K562 (cell line): Measurements from ENCODE around the gene EPHA10. TPM values are rescaled to one million over a fixed set of nuclear protein-coding genes. Genes with fewer than 3 reads are reported as not detected.

Experiments used
- ATAC-seq: fragments of 200-7000 bp; cut with Tn5 transposase; 3 replicates; pipeline ENCODE4 v1.9.1; 2020; ENCODE audit warnings: moderate library complexity
- BruUV-seq: library from RNA; stranded (reverse); fragments of 400-500 nt; replicated peaks from 2 replicates; lab custom pipeline; 2021; lab: Mats Ljungman, UMichigan
- CTCF ChIA-PET: fragments of 300-600 bp; formaldehyde crosslinking; extraction: SDS; loops from one replicate; lab custom pipeline; 2021; ENCODE audit warnings: low intra/inter-chr PET ratio; lab: Yijun Ruan, JAX
- POLR2A ChIA-PET: fragments of 300-600, 350-650 bp; sonication (Branson Sonifier 250); formaldehyde crosslinking; extraction: SDS; loops from one replicate; lab custom pipeline; 2021; ENCODE audit warnings: antibody characterized with exemption, inconsistent platforms; lab: Yijun Ruan, JAX
- DNase-seq, 4 experiments: peaks; one replicate each; pipeline versions ENCODE4 v3.0.0 to v3.0.0-alpha.2; 2011 to 2018; ENCODE audit warnings: low spot score in 3 of 4, mixed read lengths in 3 of 4; ENCODE audit errors: extremely low read depth in 1 of 4
- FAIRE-seq: peaks from 2 replicates; lab custom pipeline; 2011; peaks lifted over from hg19 to GRCh38; lab: Jason Lieb, UNC
- H2AFZ ChIP-seq: 2 replicates; pipeline ENCODE4 v1.6.0; 2011; ENCODE audit warnings: low read depth, low read length, control low read depth, inconsistent platforms
- H3K27ac ChIP-seq: fragments of 200-600 bp; 3 replicates; pipeline ENCODE4 v1.8.0; 2011; ENCODE audit warnings: low read depth, mild to moderate bottlenecking, control low read depth, inconsistent platforms, low read length, moderate library complexity, mixed read lengths; ENCODE audit errors: extremely low read depth
- H3K27me3 ChIP-seq, 2 experiments: fragments of 300-600 bp in 1 of 2; 2 replicates in 1 of 2; 3 replicates in 1 of 2; pipeline versions ENCODE4 v1.6.0 to v1.8.0; 2011; ENCODE audit warnings: inconsistent platforms in 2 of 2, low read length in 2 of 2, mild to moderate bottlenecking in 1 of 2, mixed read lengths in 1 of 2, moderate library complexity in 1 of 2; ENCODE audit not compliant: control insufficient read depth in 2 of 2, insufficient read depth in 2 of 2
- H3K36me3 ChIP-seq: fragments of 300-600 bp; 3 replicates; pipeline ENCODE4 v1.8.0; 2011; ENCODE audit warnings: mild to moderate bottlenecking, low read length, inconsistent platforms; ENCODE audit not compliant: control insufficient read depth, insufficient read depth
- H3K4me1 ChIP-seq, 2 experiments: fragments of 200-600 bp in 1 of 2; replicated peaks in 1 of 2; 2 replicates in 1 of 2; 3 replicates in 1 of 2; pipeline versions ENCODE4 v1.5.1 to v1.8.0; 2011; ENCODE audit warnings: inconsistent platforms in 2 of 2, low read length in 2 of 2, mild to moderate bottlenecking in 1 of 2, mixed read lengths in 1 of 2, moderate library complexity in 1 of 2; ENCODE audit not compliant: control insufficient read depth in 2 of 2, insufficient read depth in 2 of 2
- H3K4me2 ChIP-seq: 2 replicates; pipeline ENCODE4 v1.6.1; 2011; ENCODE audit warnings: low read length, control low read depth, inconsistent platforms, mixed read lengths; ENCODE audit not compliant: insufficient read depth
- H3K4me3 ChIP-seq: fragments of 200-600 bp; sonication (generic), shearing (Covaris generic); 2 replicates; pipeline ENCODE4 v1.5.1; 2016; ENCODE audit warnings: control low read depth, inconsistent platforms
- H3K79me2 ChIP-seq: fragments of 200-600 bp; 3 replicates; pipeline ENCODE4 v1.8.0; 2011; ENCODE audit warnings: low read length, inconsistent platforms; ENCODE audit not compliant: control insufficient read depth, insufficient read depth
- H3K9ac ChIP-seq, 2 experiments: 2 replicates each; pipeline versions ENCODE4 v1.6.0 to v1.6.1; 2011; ENCODE audit warnings: low read depth in 2 of 2, low read length in 2 of 2, control low read depth in 1 of 2, inconsistent platforms in 1 of 2, mild to moderate bottlenecking in 1 of 2, mixed read lengths in 1 of 2; ENCODE audit not compliant: insufficient read depth in 1 of 2
- H3K9me1 ChIP-seq: one replicate; pipeline ENCODE4 v1.6.0; 2011; ENCODE audit warnings: inconsistent platforms, mild to moderate bottlenecking, low read length, moderate library complexity; ENCODE audit not compliant: control insufficient read depth, insufficient read depth
- H3K9me3 ChIP-seq: replicated peaks from 2 replicates; pipeline ENCODE4 v1.5.1; 2011; ENCODE audit warnings: low read depth, low read length, inconsistent platforms; ENCODE audit not compliant: control insufficient read depth, insufficient read depth
- H4K20me1 ChIP-seq: replicated peaks from 2 replicates; pipeline ENCODE4 v1.6.1; 2011; ENCODE audit warnings: low read length, inconsistent platforms, mixed read lengths; ENCODE audit not compliant: control insufficient read depth, insufficient read depth
- SUPT5H ChIP-seq: fragments of 450-650 bp; IDR thresholded peaks from 2 replicates; pipeline ENCODE4 v1.6.1; 2016
- ZBTB26 ChIP-seq: fragments of 450-650 bp; formaldehyde crosslinking; IDR thresholded peaks from 2 replicates; pipeline ENCODE4 v1.4.0; 2022; ENCODE audit warnings: missing genetic modification characterization
- ZBTB7A ChIP-seq: IDR thresholded peaks from 2 replicates; pipeline ENCODE4 v1.6.1; 2011; ENCODE audit warnings: low read depth, mild to moderate bottlenecking, low read length, moderate library complexity, borderline replicate concordance; ENCODE audit not compliant: control insufficient read depth
- ZNF263 ChIP-seq: sonication (generic); formaldehyde crosslinking; IDR thresholded peaks from 2 replicates; pipeline ENCODE4 v1.8.0; 2022; ENCODE audit warnings: mild to moderate bottlenecking, missing genetic modification reagents, borderline replicate concordance
- WGBS: fragments of 100-300 bp; shearing (Covaris generic); methylation state at CpG from one replicate; pipeline ENCODE4 v1.1.6; 2016; ENCODE audit warnings: low coverage, mixed read lengths; ENCODE audit not compliant: insufficient coverage; ENCODE audit errors: missing lambda C conversion rate; 5-methylcytosine and 5-hydroxymethylcytosine counted together
- in situ Hi-C: fragments of 300-500 bp; cut with MboI; formaldehyde crosslinking; loops from 4 replicates; pipeline ENCODE4 v1.15.0; 2018; ENCODE audit warnings: inconsistent platforms, mixed read lengths
- intact Hi-C: fragments of 100-400 bp; cut with micrococcal nuclease; formaldehyde crosslinking; loops from 2 replicates; pipeline ENCODE4 v1.14.2; 2022
- polyA plus RNA-seq, 8 experiments: library from polyadenylated mRNA; depleted of rRNA in 4 of 8; stranded (reverse) in 5 of 8; unstranded in 3 of 8; fragments of >200 nt; fragmentation: Nextera tagmentation in 2 of 8; fragmentation: Illumina TruSeq in 1 of 8; extraction: Ambion mirVana in 2 of 8; extraction: Trizol in 1 of 8; gene quantifications; 2 replicates each; pipeline versions ENCODE4 v1.2.1 to v1.2.3, GENCODE V29; 2011 to 2014; ENCODE audit warnings: inconsistent platforms in 1 of 8, missing spikeins in 1 of 8
- total RNA-seq, 7 experiments: library from RNA; depleted of rRNA in 6 of 7; stranded (reverse); fragments of >200 nt in 6 of 7; fragmentation: Illumina TruSeq in 2 of 7; extraction: Trizol in 2 of 7; gene quantifications; 2 replicates each; pipeline versions ENCODE4 v1.2.1 to v1.2.3, GENCODE V29; 2011 to 2021; ENCODE audit warnings: low replicate concordance in 1 of 7

Gene EPHA10
- total and polyA plus RNA-seq, 9 of the 15 experiments (the other 6 are each of a cell fraction or from before 2014, with no cell fraction given) = 0.03 TPM; not detected in 8

DNA sequence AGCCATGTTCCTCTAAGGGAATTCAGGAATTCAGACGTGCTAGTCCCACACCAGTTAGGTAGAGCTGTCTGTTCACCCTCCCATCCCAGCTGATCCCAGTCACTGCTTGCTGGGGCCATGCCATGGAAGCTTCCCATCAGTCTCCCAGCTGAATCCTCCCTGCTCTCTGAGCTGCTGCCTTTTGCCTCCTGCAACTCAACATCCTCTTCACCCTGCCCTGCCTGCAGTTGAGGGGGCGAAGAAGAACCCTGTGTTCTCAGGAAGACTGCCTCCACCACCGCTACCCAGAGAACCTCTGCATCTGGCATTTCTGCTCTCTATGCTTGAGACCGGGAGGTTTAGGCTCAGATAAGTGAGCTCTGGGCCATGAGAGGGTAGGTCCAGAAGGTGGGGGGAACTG is 56.4 kb downstream of the EPHA10 start (continued):
- TF ChIP-seq ZBTB26 = no peak
- TF ChIP-seq, all 486 proteins: peak for 0

- FAIRE-seq (no peak), ATAC-seq (no peak), DNase-seq (no peak)
- no peak overlapping the region for H3K4me2 ChIP-seq
- BruUV-seq = no TSS peak
- H3K9ac ChIP-seq = no peak overlapping the region
- no peaks in the 10 kb centered on the region for H3K79me2 ChIP-seq
- POLR2A ChIA-PET = interaction anchor here (0.5 to 6.2 kb wide), 5 partner anchors 14 to 1467 kb away, joined by 3 to 49 read pairs (median 3); partner anchors contain the start of gene CDCA8
- H4K20me1 ChIP-seq = 0 out of 2 replicates have a peak, but pooled peaks cover 6% of the 10 kb centered on the region
- 96% methylated on average over 8 of the region's 8 CpGs for WGBS
- no peak overlapping the region for H2AFZ ChIP-seq
- no peaks in the 10 kb centered on the region for H3K27me3 ChIP-seq
- intact Hi-C loops (no loop called here), in situ Hi-C loops (no loop called here)
- no peaks in the 10 kb centered on the region for H3K4me1 ChIP-seq
- TF ChIP-seq ZBTB7A = peak; percentile 31; the same call in 1 of the 2 replicates
- no peak for TF ChIP-seq ZNF263 (CRISPR knock-in tag)
- TF ChIP-seq SUPT5H = 0 out of 2 replicates have a peak, but pooled peaks have one; percentile 33
- H3K4me3 ChIP-seq = no peak overlapping the region
- CTCF ChIA-PET = no interaction called here
- peaks cover 92% of the 10 kb centered on the region for H3K36me3 ChIP-seq
- H3K9me1 ChIP-seq = peaks cover 3% of the 10 kb centered on the region
- no peak overlapping the region for H3K27ac ChIP-seq
- H3K9me3 ChIP-seq = no peaks in the 10 kb centered on the region
Observed at GRCh38 chr1:37705399-37705798, 59.5 kb downstream of the EPHA10 start.
